ENCODE measurements around the gene RASSF5.

The RASSF5 gene

DNA sequence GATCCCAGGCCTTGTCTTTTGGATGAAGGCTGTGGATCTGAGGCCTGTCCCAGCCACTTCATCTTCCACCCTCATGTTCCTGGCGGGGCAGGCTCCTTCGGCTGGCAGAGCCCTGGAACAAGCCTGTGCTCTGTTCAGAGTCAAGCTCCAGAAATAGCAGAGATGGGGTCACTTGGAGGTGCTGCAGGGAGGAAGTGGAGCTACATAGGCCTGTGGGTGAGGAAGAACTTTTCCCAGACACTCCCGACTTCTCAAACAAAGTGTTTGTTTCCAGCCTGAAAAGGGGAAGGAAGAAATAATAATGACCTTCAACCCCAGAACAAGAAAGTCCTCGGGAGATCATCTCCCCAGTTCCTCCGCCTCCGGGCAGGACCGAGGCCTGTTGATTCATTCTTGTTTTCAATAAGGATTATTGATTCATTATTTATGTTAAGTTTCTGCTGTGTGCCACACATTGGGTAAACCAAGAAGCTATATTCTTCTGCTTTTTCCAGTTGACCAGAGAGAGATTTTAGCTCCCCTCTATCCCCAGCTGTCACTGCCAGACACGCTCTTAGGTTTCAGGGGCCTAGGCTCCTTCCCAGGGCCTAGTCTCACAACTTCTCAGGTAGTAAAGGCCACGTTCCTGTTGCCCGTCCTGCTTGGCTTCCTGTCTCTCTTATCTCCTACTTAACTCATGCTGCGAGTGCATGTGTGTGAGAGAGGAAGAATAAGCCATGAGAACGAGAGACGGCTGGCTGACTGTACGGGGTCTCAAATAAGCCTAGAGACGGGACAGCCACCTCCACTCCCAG is 20.1 kb upstream of the RASSF5 start:
- H4K20me1 ChIP-seq (ENCODE audit: control insufficient read depth, insufficient read depth, low read depth, low read length) = no peaks in the 10 kb centered on the region
- no peaks in the 10 kb centered on the region for H3F3A ChIP-seq (ENCODE audit: control insufficient read depth, insufficient read depth)
- H3K27ac ChIP-seq (ENCODE audit: low read depth, low read length) = no peak overlapping the region
- H3K79me2 ChIP-seq (ENCODE audit: control insufficient read depth, low read length) = no peaks in the 10 kb centered on the region
- H3K9me3 ChIP-seq (ENCODE audit: control insufficient read depth, insufficient read depth, low read length) = no peaks in the 10 kb centered on the region
- peaks cover 6% of the 10 kb centered on the region; the same call in 1 of the 2 replicates for H3K36me3 ChIP-seq (ENCODE audit: control insufficient read depth, low read length)
- H3K4me2 ChIP-seq (ENCODE audit: low read length) = no peak overlapping the region
- H3K9me2 ChIP-seq (replicated peaks; ENCODE audit: control insufficient read depth, low read length) = no peaks in the 10 kb centered on the region
- H3K4me1 ChIP-seq (ENCODE audit: control insufficient read depth, low read length) = no peaks in the 10 kb centered on the region
- no peak overlapping the region for H3K4me3 ChIP-seq (ENCODE audit: low read length)
- TF ChIP-seq, protein P1, sequence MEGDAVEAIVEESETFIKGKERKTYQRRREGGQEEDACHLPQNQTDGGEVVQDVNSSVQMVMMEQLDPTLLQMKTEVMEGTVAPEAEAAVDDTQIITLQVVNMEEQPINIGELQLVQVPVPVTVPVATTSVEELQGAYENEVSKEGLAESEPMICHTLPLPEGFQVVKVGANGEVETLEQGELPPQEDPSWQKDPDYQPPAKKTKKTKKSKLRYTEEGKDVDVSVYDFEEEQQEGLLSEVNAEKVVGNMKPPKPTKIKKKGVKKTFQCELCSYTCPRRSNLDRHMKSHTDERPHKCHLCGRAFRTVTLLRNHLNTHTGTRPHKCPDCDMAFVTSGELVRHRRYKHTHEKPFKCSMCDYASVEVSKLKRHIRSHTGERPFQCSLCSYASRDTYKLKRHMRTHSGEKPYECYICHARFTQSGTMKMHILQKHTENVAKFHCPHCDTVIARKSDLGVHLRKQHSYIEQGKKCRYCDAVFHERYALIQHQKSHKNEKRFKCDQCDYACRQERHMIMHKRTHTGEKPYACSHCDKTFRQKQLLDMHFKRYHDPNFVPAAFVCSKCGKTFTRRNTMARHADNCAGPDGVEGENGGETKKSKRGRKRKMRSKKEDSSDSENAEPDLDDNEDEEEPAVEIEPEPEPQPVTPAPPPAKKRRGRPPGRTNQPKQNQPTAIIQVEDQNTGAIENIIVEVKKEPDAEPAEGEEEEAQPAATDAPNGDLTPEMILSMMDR (IDR thresholded peaks at IDR 0.05; ENCODE audit: low read depth, low read length, poor library complexity, severe bottlenecking) = no peak
- TF ChIP-seq EZH2phosphoT487 (IDR thresholded peaks at IDR 0.05; ENCODE audit: borderline replicate concordance, low read length) = no peak
- no peaks in the 10 kb centered on the region for H3K27me3 ChIP-seq (ENCODE audit: control insufficient read depth, low read length)

DNA sequence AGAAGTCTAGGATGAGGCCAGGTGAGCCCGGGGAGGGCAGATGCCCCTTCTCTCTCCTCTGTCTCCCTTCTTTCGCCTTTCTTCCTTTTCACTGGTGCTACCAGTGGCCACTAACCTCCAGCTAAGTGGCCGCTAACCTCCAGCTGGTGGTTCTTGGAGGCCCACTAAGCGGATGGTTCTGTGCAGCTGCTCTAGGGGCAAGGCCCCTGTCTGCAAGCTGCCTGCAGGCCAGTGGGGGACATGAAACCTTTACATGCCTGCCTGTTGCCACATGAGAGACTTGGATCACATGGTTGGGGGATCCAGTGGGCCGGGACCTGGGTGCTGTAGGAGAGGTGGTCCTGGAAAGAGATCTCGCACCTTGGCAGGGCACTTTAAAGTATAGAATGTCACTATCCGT is 19.4 kb upstream of the RASSF5 start:
- no peak overlapping the region for H3K4me3 ChIP-seq (ENCODE audit: low read length)
- no peaks in the 10 kb centered on the region for H3F3A ChIP-seq (ENCODE audit: control insufficient read depth, insufficient read depth)
- H3K4me1 ChIP-seq (ENCODE audit: control insufficient read depth, low read length) = no peaks in the 10 kb centered on the region
- peaks cover 11% of the 10 kb centered on the region; the same call in 1 of the 2 replicates for H3K36me3 ChIP-seq (ENCODE audit: control insufficient read depth, low read length)
- no peaks in the 10 kb centered on the region for H3K9me2 ChIP-seq (replicated peaks; ENCODE audit: control insufficient read depth, low read length)
- no peaks in the 10 kb centered on the region for H3K79me2 ChIP-seq (ENCODE audit: control insufficient read depth, low read length)
- no peak overlapping the region for H3K4me2 ChIP-seq (ENCODE audit: low read length)
- no peak overlapping the region for H3K27ac ChIP-seq (ENCODE audit: low read depth, low read length)
- no peak for TF ChIP-seq EZH2phosphoT487 (IDR thresholded peaks at IDR 0.05; ENCODE audit: borderline replicate concordance, low read length)
- TF ChIP-seq, protein P1 (IDR thresholded peaks at IDR 0.05; ENCODE audit: low read depth, low read length, poor library complexity, severe bottlenecking) = no peak
- H3K9me3 ChIP-seq (ENCODE audit: control insufficient read depth, insufficient read depth, low read length) = no peaks in the 10 kb centered on the region
- no peaks in the 10 kb centered on the region for H4K20me1 ChIP-seq (ENCODE audit: control insufficient read depth, insufficient read depth, low read depth, low read length)
- no peaks in the 10 kb centered on the region for H3K27me3 ChIP-seq (ENCODE audit: control insufficient read depth, low read length)

DNA sequence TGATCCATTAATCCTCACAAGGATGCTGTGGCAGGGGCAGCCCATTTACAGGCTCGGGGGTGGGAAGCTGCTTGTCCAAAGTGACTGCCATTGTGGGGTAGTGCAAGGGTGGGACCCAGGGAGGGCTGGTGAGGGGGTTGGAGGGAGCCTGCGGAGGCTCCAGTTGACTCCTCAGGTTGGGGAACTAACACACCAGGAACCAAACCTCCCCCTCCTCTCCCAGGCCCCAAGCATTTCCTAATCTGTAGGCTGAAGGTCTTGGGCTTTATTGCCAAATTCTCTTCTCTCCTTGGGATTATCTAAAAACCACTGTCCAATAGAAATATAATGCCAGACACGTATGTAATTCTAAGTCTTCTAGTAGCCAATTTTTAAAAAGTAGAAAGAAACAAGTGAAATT is 18.9 kb upstream of the RASSF5 start:
- no peaks in the 10 kb centered on the region for H3K4me1 ChIP-seq (ENCODE audit: control insufficient read depth, low read length)
- H3K36me3 ChIP-seq (ENCODE audit: control insufficient read depth, low read length) = peaks cover 11% of the 10 kb centered on the region; the same call in 1 of the 2 replicates
- no peaks in the 10 kb centered on the region for H3K79me2 ChIP-seq (ENCODE audit: control insufficient read depth, low read length)
- H3K9me3 ChIP-seq (ENCODE audit: control insufficient read depth, insufficient read depth, low read length) = no peaks in the 10 kb centered on the region
- no peak overlapping the region for H3K4me2 ChIP-seq (ENCODE audit: low read length)
- no peak overlapping the region for H3K27ac ChIP-seq (ENCODE audit: low read depth, low read length)
- H3K27me3 ChIP-seq (ENCODE audit: control insufficient read depth, low read length) = no peaks in the 10 kb centered on the region
- TF ChIP-seq EZH2phosphoT487 (IDR thresholded peaks at IDR 0.05; ENCODE audit: borderline replicate concordance, low read length) = no peak
- TF ChIP-seq, protein P1 (IDR thresholded peaks at IDR 0.05; ENCODE audit: low read depth, low read length, poor library complexity, severe bottlenecking) = no peak
- H3F3A ChIP-seq (ENCODE audit: control insufficient read depth, insufficient read depth) = no peaks in the 10 kb centered on the region
- H3K9me2 ChIP-seq (replicated peaks; ENCODE audit: control insufficient read depth, low read length) = no peaks in the 10 kb centered on the region
- no peak overlapping the region for H3K4me3 ChIP-seq (ENCODE audit: low read length)
- no peaks in the 10 kb centered on the region for H4K20me1 ChIP-seq (ENCODE audit: control insufficient read depth, insufficient read depth, low read depth, low read length)

Data from DOHH2 (cell line).